Parathyroid adenoma (tissue), 2 donors: Measurements from ENCODE around the gene SARDH.

Experiments used
- H2AFZ ChIP-seq: fragments of 300-600 bp; sonication (generic); one replicate; pipeline ENCODE4 v1.7.0; 2017; ENCODE audit warnings: antibody characterized with exemption, mild to moderate bottlenecking
- H3K27ac ChIP-seq: fragments of 300-600 bp; sonication (generic); one replicate; pipeline ENCODE4 v1.7.0; 2017
- H3K27me3 ChIP-seq: fragments of 300-600 bp; sonication (generic); one replicate; pipeline ENCODE4 v1.7.0; 2017; ENCODE audit warnings: low read length; ENCODE audit not compliant: control insufficient read depth, insufficient read depth
- H3K36me3 ChIP-seq: fragments of 300-600 bp; sonication (generic); one replicate; pipeline ENCODE4 v1.7.0; 2017; ENCODE audit warnings: low read length; ENCODE audit not compliant: control insufficient read depth, insufficient read depth
- H3K4me1 ChIP-seq: fragments of 300-600 bp; sonication (generic); one replicate; pipeline ENCODE4 v1.7.0; 2017; ENCODE audit warnings: control low read depth
- H3K4me2 ChIP-seq: fragments of 300-600 bp; sonication (generic); one replicate; pipeline ENCODE4 v1.7.0; 2017; ENCODE audit warnings: low read length
- H3K4me3 ChIP-seq: fragments of 300-600 bp; sonication (generic); one replicate; pipeline ENCODE4 v1.7.0; 2017; ENCODE audit warnings: low read depth, low read length
- H3K79me2 ChIP-seq: fragments of 300-600 bp; sonication (generic); one replicate; pipeline ENCODE4 v1.7.0; 2017; ENCODE audit warnings: control low read depth
- H3K9ac ChIP-seq: fragments of 300-600 bp; sonication (generic); one replicate; pipeline ENCODE4 v1.7.0; 2017; ENCODE audit warnings: mild to moderate bottlenecking
- H3K9me3 ChIP-seq: fragments of 300-600 bp; sonication (generic); one replicate; pipeline ENCODE4 v1.7.0; 2017; ENCODE audit warnings: low read length; ENCODE audit not compliant: control insufficient read depth
- CTCF ChIP-seq: fragments of 300-600 bp; sonication (generic); IDR thresholded peaks from one replicate; pipeline ENCODE4 v1.7.0; 2017; ENCODE audit warnings: antibody characterized with exemption, mild to moderate bottlenecking
- donor health status: primary hyperparathyroidism.

The SARDH gene

GRCh38 chr9:133684936-133685361 lies 53.2 kb downstream of the SARDH start:
- TF ChIP-seq CTCF: no peak
- Histone ChIP-seq H3K27me3 (no peaks in the 10 kb centered on the region), H3K4me2 (no peak overlapping the region), H3K4me1 (no peaks in the 10 kb centered on the region), H3K4me3 (no peak overlapping the region), H3K27ac (no peak overlapping the region), H2AFZ (no peak overlapping the region), H3K9me3 (no peaks in the 10 kb centered on the region), H3K9ac (no peak overlapping the region), H3K36me3 (no peaks in the 10 kb centered on the region), H3K79me2 (no peaks in the 10 kb centered on the region)

GRCh38 chr9:133684121-133684935 lies 53.8 kb downstream of the SARDH start:
- Histone ChIP-seq H3K36me3 (no peaks in the 10 kb centered on the region), H3K4me3 (no peak overlapping the region), H2AFZ (no peak overlapping the region), H3K4me2 (no peak overlapping the region), H3K27me3 (no peaks in the 10 kb centered on the region), H3K79me2 (no peaks in the 10 kb centered on the region), H3K4me1 (no peaks in the 10 kb centered on the region), H3K27ac (no peak overlapping the region), H3K9ac (no peak overlapping the region), H3K9me3 (no peaks in the 10 kb centered on the region)
- no peak for TF ChIP-seq CTCF

GRCh38 chr9:133683586-133684120 lies 54.5 kb downstream of the SARDH start:
- Histone ChIP-seq H3K4me1 (no peaks in the 10 kb centered on the region), H3K4me3 (no peak overlapping the region), H2AFZ (no peak overlapping the region), H3K27ac (no peak overlapping the region), H3K27me3 (no peaks in the 10 kb centered on the region), H3K9ac (no peak overlapping the region), H3K36me3 (no peaks in the 10 kb centered on the region), H3K4me2 (no peak overlapping the region), H3K9me3 (no peaks in the 10 kb centered on the region), H3K79me2 (no peaks in the 10 kb centered on the region)
- no peak for TF ChIP-seq CTCF

- Histone ChIP-seq H3K79me2 (no peaks in the 10 kb centered on the region), H3K9me3 (no peaks in the 10 kb centered on the region), H2AFZ (no peak overlapping the region), H3K4me1 (no peaks in the 10 kb centered on the region), H3K27ac (no peak overlapping the region), H3K27me3 (no peaks in the 10 kb centered on the region), H3K36me3 (no peaks in the 10 kb centered on the region), H3K9ac (no peak overlapping the region), H3K4me2 (no peak overlapping the region), H3K4me3 (no peak overlapping the region)
- TF ChIP-seq CTCF: no peak
These were observed 55.1 kb downstream of the SARDH start for GRCh38 chr9:133682818-133683585.
